Stomach (tissue), 4 donors: ENCODE results near the gene ANKRD33B.
"Not testable (repeated sequence)": the region's sequence is repeated elsewhere in the genome, so short reads cannot be mapped to it uniquely, and the experiment has no call there.

Experiments
- CTCF ChIP-seq, 7 experiments: fragments of 450-650 bp in 4 of 7; fragments of 200-600 bp in 3 of 7; sonication (generic) in 3 of 7; IDR thresholded peaks; one replicate each; pipeline ENCODE4 v1.5.1; 2016 to 2019; ENCODE audit warnings: antibody characterized with exemption in 7 of 7, control low read depth in 2 of 7, mild to moderate bottlenecking in 1 of 7
- EP300 ChIP-seq: sonication (generic); formaldehyde crosslinking; IDR thresholded peaks from one replicate; pipeline ENCODE4 v1.6.1; 2017; ENCODE audit warnings: antibody characterized with exemption
- POLR2A ChIP-seq, 4 donors: fragments of 450-650 bp; IDR thresholded peaks; one replicate each; pipeline ENCODE4 v1.6.1; 2016; ENCODE audit warnings: antibody characterized with exemption in 4 of 4, control low read depth in 2 of 4, mild to moderate bottlenecking in 1 of 4, moderate library complexity in 1 of 4

GRCh38 chr5:10570540-10570939 lies 6.7 kb downstream of the ANKRD33B start:
- TF ChIP-seq CTCF (IDR thresholded peaks at IDR 0.05); POLR2A (IDR thresholded peaks at IDR 0.05); EP300: not testable (repeated sequence)
